NCI-H446 (cell line): ENCODE data around the gene CLCN7.
"Not testable (repeated sequence)": the region's sequence is repeated elsewhere in the genome, so short reads cannot be mapped to it uniquely, and the experiment has no call there.

ENCODE experiments used
- DNase-seq, 2 experiments: peaks; one replicate each; lab custom pipeline; 2025; lab: John Stamatoyannopoulos, UW

Gene CLCN7

GRCh38 chr16:1487395-1488053 is 12.7 kb upstream of the CLCN7 start:
- DNase-seq: no peak

GRCh38 chr16:1486551-1487390 is 11.9 kb upstream of the CLCN7 start:
- DNase-seq: no peak

GRCh38 chr16:1485847-1486496 is 11.1 kb upstream of the CLCN7 start:
- DNase-seq: no peak

GRCh38 chr16:1481906-1482835 is 7.3 kb upstream of the CLCN7 start:
- no peak for DNase-seq

- DNase-seq: not testable (repeated sequence)
These were observed 4.1 kb upstream of the CLCN7 start for GRCh38 chr16:1478937-1479336.

GRCh38 chr16:1477033-1477432 is 2.2 kb upstream of the CLCN7 start:
- no peak for DNase-seq

GRCh38 chr16:1475552-1476114 is 805 bp upstream of the CLCN7 start:
- no peak for DNase-seq

GRCh38 chr16:1474082-1474795 is 589 bp downstream of the CLCN7 start:
- DNase-seq: no peak

GRCh38 chr16:1472974-1473373 is 1.9 kb downstream of the CLCN7 start:
- DNase-seq: no peak

GRCh38 chr16:1471569-1472194 is 3.1 kb downstream of the CLCN7 start:
- no peak for DNase-seq

GRCh38 chr16:1470481-1471251 is 4.2 kb downstream of the CLCN7 start:
- no peak for DNase-seq

- no peak for DNase-seq
These were observed 5.1 kb downstream of the CLCN7 start for GRCh38 chr16:1469693-1470201.

- DNase-seq: not testable (repeated sequence)
These were observed 5.7 kb downstream of the CLCN7 start for GRCh38 chr16:1469141-1469540.

- no peak for DNase-seq
These were observed 6.4 kb downstream of the CLCN7 start for GRCh38 chr16:1468426-1468810.

- no peak for DNase-seq
These were observed 7.8 kb downstream of the CLCN7 start for GRCh38 chr16:1466968-1467521.

GRCh38 chr16:1466054-1466453 is 8.8 kb downstream of the CLCN7 start:
- no peak for DNase-seq

GRCh38 chr16:1465567-1465915 is 9.3 kb downstream of the CLCN7 start:
- no peak for DNase-seq

- no peak for DNase-seq
These were observed 9.8 kb downstream of the CLCN7 start for GRCh38 chr16:1464894-1465566.
